GM15510 (cell line): ENCODE data around the gene IQCH.

ENCODE experiments used
- POLR2A ChIP-seq: IDR thresholded peaks from 3 replicates; pipeline ENCODE4 v1.6.1; 2011; ENCODE audit warnings: borderline replicate concordance; ENCODE audit not compliant: insufficient read length; ENCODE audit errors: extremely low read depth

The IQCH gene

DNA sequence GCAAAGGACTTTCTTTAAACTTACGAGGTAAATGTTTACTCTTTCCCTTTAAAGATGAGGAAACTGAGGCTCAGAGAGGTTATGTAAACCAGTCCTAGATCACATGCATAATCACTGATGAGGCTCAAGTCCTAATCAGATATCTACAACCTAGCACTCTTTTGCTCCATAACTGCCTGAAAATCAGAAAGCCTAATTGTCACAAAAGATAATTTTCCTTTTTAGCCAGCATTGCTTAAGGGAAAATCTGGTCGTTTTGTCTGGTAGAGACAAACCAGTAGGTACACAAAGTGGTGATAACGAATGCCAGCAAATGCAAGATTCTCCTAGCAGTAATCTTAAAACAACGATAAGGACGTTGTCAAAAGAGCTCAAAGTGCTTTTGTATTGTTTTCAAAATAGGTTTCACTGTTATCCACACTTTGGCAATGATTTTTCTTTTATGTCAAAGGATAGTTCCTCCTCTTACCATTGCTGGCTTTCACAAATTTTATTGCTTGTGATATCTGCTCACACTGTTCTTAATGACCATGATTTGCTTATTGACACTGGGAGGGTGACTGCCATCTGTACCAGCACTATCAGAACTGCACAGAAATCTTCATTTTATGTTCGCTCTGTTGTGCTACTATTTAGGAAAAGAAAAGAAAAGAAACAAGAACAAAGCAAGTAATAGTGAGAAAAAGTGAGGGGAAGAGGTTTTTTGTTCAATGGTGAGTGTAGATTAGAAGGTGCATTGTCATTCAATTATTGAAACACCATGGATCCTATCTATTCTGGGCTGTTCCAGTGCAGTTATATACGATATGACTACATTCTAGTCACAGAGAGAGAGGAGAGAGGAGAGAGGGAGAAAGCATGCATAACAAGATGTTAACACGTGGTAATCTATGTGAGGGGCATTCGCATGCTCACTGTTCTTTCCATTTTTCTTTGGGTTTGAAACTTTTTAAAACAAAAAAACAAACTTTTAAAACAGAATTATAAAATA, 13.7 kb downstream of the IQCH start:
- TF ChIP-seq POLR2A: no peak

DNA sequence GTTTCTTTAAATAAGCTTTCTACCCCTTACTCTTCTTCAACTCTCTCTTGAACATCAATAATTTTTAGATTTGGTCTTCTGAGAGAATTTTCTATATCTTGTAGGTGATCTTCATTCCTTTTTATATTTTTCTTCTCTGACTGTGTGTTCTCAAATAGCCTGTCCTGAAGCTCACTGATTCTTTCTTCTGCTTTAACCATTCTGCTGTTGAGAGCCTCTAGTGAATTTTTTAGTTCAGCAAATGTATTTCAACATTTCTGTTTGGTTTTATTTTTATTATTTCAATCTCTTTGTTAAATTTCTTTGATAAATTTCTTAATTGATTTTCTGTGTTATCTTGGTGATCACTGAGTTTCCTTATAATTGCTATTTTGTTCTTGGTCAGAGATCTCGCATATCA, 19.6 kb downstream of the IQCH start:
- TF ChIP-seq POLR2A: no peak

GRCh38 chr15:67276666-67277065, 22.1 kb downstream of the IQCH start:
- TF ChIP-seq POLR2A: no peak

- TF ChIP-seq POLR2A: no peak
Observed at GRCh38 chr15:67280217-67280616, 25.6 kb downstream of the IQCH start.

- no peak for TF ChIP-seq POLR2A
Observed at GRCh38 chr15:67281714-67282113, 27.1 kb downstream of the IQCH start.

GRCh38 chr15:67290319-67290718, 35.7 kb downstream of the IQCH start:
- TF ChIP-seq POLR2A: no peak

GRCh38 chr15:67296188-67296587, 41.6 kb downstream of the IQCH start:
- no peak for TF ChIP-seq POLR2A

- no peak for TF ChIP-seq POLR2A
Observed at GRCh38 chr15:67296684-67297083, 42.1 kb downstream of the IQCH start.

GRCh38 chr15:67300266-67301025, 45.9 kb downstream of the IQCH start:
- TF ChIP-seq POLR2A: no peak

DNA sequence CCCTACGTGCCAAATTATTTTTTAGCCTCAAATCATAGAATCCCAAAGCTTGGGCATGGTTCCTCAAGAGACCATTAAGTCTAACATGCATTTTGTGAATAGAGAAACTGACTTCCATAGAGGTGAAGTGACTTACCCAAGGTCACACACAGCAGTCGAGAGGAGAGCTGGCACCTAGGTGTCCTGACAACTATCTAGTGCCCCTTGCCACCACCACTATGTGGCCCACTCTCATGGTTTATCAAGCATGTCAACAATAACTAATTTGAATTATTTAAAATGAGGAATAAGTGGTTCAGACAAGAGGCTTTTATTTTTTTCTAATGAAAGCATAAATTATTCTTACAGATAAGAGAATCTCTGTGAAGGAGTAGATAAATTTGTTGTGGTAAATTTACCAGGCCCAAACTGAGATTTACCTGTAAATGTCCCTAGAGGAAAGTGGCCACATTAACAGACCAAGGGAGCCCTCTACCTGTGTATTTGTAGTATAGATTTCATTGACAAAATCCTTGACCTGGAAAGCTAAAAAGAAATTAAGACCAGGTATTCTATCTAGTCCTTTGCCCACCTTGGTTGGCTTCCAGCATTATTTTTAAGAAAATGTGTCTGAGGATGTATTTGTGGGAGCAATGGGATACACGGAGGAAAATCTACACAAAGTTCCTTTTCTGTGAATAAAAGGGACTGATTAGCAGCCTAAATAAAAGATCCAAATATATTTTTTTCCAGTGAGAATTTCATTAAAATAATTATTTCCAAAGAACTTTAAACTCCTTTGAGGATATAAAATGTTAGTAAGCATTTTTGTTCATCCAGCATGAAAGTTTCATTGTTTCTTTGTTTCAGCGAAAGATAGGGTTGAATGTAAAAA, 49.1 kb downstream of the IQCH start:
- no peak for TF ChIP-seq POLR2A

DNA sequence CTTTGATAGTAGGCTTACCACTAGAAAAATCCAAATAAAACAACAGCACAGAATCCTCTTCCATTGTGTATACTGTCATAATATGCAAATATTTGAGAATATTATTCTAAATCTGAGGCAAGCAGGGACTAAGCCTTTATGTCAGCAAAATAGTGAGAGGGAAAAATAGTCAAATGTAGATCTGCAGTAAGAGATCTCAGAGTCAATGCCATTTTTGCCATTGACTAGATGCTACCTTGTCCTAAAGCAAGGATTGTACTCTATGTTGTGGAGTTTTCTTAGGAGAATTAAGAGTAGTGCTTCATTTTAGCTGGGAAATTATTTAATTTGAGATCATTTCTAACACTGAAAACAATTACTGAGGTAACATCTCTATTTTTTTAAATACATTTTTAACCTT, 50.2 kb downstream of the IQCH start:
- TF ChIP-seq POLR2A: no peak

DNA sequence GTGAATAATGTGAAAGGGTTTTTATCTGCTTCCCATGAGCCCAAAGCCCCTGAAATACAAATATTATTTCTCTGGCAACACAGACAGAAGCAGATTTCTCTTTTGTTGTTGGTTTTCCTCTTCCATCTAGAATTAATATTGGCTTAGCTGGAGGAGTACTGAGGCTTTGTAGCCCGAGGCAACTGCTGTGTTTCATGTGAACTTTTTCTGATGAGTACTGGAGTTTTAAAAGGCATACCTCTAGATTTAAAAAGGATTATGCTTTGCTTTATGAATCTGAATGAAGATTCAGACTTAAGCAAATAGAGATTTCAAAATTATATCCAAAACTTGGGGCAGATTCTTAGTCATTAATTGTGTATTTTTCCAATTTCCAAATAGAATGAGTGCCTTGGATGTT, 50.9 kb downstream of the IQCH start:
- no peak for TF ChIP-seq POLR2A

GRCh38 chr15:67307156-67307555, 52.6 kb downstream of the IQCH start:
- no peak for TF ChIP-seq POLR2A

- TF ChIP-seq POLR2A: no peak
Observed at GRCh38 chr15:67307889-67308597, 53.5 kb downstream of the IQCH start.
